Measurements from ENCODE around the gene MMP1.

GRCh38 chr11:102749101-102749722, 48.7 kb downstream of the MMP1 start:
- TF ChIP-seq NFIC (IDR thresholded peaks at IDR 0.05) (no peak), EGR1 (IDR thresholded peaks at IDR 0.05) (no peak), YY1 (IDR thresholded peaks at IDR 0.05; ENCODE audit: low read depth) (no peak), FOXM1 (IDR thresholded peaks at IDR 0.05; ENCODE audit: borderline replicate concordance, low read depth) (no peak), CEBPB (IDR thresholded peaks at IDR 0.05) (no peak), EP300 (IDR thresholded peaks at IDR 0.05; ENCODE audit: borderline replicate concordance) (no peak), CREB1 (IDR thresholded peaks at IDR 0.05; ENCODE audit: low read depth) (no peak), MAX (IDR thresholded peaks at IDR 0.05) (no peak), TAF1 (IDR thresholded peaks at IDR 0.05; ENCODE audit: low read depth) (no peak), RAD21 (IDR thresholded peaks at IDR 0.05; ENCODE audit: low read depth) (no peak), TEAD4 (IDR thresholded peaks at IDR 0.05) (no peak), ZBTB7A (IDR thresholded peaks at IDR 0.05; ENCODE audit: low read depth) (no peak)
- TF ChIP-seq, protein P1, sequence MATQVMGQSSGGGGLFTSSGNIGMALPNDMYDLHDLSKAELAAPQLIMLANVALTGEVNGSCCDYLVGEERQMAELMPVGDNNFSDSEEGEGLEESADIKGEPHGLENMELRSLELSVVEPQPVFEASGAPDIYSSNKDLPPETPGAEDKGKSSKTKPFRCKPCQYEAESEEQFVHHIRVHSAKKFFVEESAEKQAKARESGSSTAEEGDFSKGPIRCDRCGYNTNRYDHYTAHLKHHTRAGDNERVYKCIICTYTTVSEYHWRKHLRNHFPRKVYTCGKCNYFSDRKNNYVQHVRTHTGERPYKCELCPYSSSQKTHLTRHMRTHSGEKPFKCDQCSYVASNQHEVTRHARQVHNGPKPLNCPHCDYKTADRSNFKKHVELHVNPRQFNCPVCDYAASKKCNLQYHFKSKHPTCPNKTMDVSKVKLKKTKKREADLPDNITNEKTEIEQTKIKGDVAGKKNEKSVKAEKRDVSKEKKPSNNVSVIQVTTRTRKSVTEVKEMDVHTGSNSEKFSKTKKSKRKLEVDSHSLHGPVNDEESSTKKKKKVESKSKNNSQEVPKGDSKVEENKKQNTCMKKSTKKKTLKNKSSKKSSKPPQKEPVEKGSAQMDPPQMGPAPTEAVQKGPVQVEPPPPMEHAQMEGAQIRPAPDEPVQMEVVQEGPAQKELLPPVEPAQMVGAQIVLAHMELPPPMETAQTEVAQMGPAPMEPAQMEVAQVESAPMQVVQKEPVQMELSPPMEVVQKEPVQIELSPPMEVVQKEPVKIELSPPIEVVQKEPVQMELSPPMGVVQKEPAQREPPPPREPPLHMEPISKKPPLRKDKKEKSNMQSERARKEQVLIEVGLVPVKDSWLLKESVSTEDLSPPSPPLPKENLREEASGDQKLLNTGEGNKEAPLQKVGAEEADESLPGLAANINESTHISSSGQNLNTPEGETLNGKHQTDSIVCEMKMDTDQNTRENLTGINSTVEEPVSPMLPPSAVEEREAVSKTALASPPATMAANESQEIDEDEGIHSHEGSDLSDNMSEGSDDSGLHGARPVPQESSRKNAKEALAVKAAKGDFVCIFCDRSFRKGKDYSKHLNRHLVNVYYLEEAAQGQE (IDR thresholded peaks at IDR 0.05; ENCODE audit: low read depth) = no peak
